GM18951 (cell line): Measurements from ENCODE around the gene ASAP3.
"Not testable (repeated sequence)": the region's sequence is repeated elsewhere in the genome, so short reads cannot be mapped to it uniquely, and the experiment has no call there.

Experiments
- POLR2A ChIP-seq: IDR thresholded peaks from 4 replicates; pipeline ENCODE4 v1.6.1; 2011; ENCODE audit warnings: mild to moderate bottlenecking; ENCODE audit not compliant: insufficient read length, insufficient read depth; ENCODE audit errors: extremely low read depth
- in situ Hi-C: fragments of 300-500 bp; cut with MboI; formaldehyde crosslinking; loops from one replicate; pipeline ENCODE4 v1.12.0; 2022; ENCODE audit warnings: low sequenced_read_pairs, mixed read lengths, inconsistent platforms; ENCODE audit not compliant: unreplicated experiment

ASAP3 gene

DNA sequence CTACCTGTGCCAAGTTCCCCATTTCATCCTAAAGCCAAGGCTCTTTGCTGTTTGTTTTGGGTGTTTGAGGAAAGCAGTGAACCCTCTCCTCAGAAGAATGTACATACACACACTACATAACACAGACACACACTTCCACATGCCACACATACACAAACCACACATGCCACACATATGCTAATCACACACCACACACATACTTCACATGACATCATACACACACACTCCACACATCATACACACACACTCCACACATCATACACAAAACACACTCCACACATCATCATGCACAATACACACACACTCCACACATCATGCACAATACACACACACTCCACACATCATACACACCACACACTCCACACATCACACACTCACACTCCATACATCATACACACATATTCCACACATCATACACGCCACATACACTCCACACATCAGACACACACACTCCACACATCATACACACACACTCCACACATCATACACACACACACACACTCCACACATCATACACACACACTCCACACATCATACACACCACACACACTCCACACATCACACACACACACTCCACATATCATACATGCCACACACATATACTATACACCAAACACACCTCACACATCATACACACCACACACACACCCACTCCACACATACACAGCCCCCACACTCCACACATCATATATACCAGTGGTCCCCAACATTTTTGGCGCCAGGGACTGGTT is 91.7 kb downstream of the ASAP3 start:
- in situ Hi-C loops, result no loop called here
- no peak for TF ChIP-seq POLR2A

DNA sequence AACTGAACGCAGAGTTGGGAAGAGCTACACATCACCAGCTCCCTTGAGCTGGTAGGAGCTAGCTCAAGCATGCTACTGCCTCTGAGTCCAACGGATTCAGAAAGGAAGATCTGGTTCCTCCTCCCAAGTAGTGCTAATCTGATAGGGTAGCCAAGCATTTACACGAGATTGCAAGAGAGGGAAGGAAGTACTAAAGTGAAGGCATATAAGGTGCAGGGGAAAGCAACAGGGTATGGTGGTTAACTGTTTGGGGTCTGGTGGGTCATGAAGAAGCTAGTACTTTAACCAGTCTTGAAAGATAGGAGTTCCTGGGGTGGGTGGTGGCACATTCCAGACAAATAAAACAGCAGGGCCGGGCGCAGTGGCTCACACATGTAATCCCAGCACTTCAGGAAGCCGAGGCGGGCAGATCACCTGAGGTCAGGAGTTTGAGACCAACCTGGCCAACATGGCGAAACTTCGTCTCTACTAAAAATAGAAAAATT is 94.1 kb downstream of the ASAP3 start:
- TF ChIP-seq POLR2A, result no peak
- in situ Hi-C loops, result no loop called here

DNA sequence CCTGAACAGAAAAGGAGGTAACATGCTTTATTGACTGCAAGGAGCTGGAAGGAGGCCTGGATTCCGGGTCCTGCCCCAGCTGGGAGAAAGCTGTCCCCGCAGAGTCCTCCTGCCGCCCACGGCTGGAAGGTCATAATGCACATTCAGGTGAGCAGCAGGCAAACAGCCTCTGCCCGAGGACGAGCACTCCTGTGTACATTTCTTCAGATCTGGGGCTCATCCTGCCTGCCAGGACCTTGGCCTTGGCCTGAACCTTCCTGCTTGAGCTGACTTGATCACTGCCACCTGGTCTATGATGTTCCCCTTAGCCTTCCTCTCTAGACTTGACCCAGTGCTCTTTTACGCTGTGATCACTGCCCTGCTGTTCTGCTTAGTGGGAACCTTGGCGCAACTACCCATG is 96.5 kb downstream of the ASAP3 start:
- in situ Hi-C loops, result no loop called here
- TF ChIP-seq POLR2A, result no peak

DNA sequence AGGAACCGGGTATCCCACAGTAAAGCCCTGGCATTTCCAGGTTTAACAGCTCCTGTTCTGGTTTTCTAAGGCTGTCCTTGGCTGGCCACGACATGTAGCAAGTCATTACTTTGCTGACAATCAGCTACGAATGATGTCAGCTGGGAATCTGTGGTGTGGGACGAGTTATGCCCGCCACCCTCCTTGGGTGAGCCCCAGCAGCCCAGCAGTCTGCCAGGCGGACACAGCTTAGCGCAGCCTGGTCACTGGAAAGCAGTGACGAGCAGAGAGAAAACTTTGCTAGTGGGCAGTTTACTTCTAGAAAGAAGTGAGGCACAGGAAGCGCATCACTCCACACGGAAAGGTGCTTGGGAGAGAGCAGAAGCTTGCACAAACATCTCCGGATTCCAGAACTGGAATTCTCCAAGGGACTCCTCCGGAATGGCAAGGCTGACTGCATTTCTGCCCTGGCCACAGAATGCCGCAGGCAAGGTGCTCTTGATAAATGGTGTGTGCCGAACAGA is 98.8 kb downstream of the ASAP3 start:
- no peak for TF ChIP-seq POLR2A
- in situ Hi-C loops, result no loop called here

DNA sequence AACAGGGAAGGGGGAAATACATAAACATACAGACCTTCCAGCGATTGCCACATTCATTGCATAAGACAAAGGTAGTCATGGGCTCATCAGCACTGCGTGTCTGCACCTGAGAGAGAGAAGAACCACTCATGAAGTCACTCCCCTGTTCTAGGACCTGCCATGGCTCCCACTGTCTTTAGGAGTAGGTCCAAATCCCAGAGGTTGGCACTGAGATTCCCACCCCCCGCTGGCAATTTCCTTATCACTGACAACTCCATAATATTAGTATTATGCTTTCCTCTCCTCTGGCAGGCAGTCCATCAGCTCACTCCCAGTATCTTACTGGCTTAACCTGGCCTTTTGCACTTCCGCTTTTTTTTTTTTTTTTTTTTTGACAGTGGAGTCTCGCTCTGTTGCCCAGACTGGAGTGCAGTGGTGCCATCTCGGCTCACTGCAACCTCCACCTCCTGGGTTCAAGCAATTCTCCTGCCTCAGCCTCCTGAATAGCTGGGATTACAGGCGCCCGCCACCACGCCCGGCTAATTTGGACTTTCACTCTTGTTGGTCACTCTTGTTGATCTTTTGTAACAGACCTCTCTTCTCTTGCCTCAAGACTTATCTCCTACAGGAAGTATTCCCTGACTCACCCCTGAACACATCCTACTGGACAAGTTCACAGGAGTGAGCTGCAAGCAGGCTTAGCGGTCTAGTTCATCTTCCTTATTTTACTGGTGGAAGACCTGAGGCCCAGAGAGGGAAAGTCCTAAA is 99.5 kb downstream of the ASAP3 start:
- no peak for TF ChIP-seq POLR2A
- in situ Hi-C loops, result no loop called here

DNA sequence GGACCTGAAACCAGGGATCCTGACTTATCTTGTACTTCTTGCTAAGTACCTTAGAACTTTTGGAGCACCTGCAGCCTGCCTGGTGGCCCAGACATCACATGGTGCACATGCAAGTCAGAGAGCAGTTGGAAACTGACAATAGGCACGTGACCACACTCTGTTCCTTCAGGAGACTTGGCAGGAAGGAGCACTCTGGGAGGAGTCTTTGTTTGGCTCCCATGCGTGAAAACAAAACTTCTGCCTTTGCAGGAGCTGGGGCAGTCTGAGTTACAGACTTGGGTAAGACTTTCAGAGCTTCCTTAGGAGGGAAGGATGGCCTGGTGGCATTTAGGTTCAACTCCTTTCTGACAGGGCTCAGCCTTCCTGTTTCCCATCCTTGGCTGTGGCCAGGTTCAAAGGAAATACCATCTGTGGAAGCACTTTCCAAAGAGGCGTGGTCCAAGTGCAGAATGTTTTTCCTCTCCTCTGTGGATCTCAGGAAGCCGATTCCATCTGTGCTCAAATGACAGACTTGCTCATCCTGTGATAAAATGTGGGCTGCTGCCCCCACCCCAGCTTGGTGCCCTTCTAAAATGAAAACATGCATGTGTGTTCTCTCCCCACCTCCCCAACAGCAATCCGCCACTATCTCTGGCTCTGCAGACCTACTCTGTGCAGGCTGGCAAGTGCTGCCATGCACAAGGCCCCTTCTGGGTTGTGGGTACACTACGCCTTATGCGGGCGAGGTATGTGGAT is 100.2 kb downstream of the ASAP3 start:
- TF ChIP-seq POLR2A, result no peak
- in situ Hi-C loops, result no loop called here

DNA sequence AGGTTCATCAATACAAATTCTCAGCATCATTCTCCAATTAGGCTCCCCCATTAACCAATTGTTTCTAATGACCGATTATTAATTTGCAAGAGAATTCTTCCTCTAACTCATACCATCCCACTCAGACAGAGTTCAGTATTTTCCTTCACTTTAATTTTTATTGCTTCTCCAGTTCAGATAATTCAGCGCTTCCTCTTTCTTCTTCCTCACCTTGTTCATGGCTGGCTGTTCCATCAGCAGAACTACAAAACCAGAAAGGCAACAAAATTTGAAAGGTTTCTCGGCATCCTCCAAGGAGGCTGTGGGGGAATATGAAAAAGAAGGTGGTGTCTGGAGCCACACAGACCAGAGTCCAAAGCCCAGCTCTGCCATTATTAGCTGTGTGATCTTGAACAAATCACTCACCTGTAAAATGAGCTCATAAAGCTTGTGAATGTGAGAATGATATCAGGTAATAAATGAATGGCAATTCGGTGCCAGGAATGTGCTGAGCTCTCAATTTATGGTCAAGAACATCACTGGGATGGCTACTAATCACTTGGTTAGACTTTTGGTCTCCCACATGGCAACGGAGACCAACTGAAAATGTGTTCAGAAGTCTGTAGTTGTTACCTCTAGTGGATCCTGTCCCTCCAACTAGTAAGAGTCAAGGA is 102.6 kb downstream of the ASAP3 start:
- in situ Hi-C loops, result no loop called here
- no peak for TF ChIP-seq POLR2A

DNA sequence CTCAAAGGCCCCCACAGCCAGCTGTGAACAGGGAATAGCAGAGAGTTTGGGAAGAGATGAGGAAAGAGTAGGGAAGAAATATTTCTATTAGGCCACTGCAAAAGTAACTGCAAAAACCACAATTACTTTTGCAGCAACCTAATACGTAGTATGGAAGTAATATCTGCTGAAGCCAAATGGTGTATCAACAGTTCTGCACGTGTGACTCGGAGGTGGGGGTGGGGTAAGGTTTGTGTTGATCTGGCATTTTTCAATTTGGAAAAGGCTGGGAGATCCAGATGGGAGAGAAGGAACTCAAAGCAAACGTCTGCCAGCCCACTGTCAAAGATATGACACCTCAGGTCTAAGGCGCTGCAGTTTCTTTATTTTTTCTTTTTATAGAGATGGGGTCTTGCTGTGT is 103.3 kb downstream of the ASAP3 start:
- no peak for TF ChIP-seq POLR2A
- in situ Hi-C loops, result no loop called here

DNA sequence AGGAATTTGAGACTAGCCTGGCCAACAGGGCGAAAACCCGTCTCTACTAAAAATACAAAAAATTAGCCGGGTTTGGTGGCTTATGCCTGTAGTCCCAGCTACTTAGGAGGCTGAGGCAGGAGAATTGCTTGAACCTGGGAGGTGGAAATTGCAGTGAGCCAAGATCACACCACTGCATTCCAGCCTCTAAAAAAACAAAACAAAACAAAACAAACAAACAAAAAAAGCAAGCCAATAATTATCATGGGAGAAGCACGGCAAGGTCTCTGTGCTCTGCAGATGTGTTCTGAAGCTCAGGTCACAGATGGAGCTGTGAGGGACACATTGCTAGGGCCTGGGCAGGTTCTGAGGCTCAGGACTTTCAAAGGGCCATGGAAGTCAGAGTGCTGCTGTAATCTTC is 103.7 kb downstream of the ASAP3 start:
- in situ Hi-C loops, result not testable (repeated sequence)
